ENCODE measurements around the gene WBP1. TPM values are rescaled to one million over a fixed set of nuclear protein-coding genes. Genes with fewer than 3 reads are reported as not detected.
A peak's percentile ranks its signal among the peaks of the same experiment; 100 is the strongest.

WBP1 gene
- total and polyA plus RNA-seq, 10 of the 15 experiments (the other 5 are each of a cell fraction or from before 2014, with no cell fraction given): 4.2 to 76.8 (median 43.8) TPM

DNA sequence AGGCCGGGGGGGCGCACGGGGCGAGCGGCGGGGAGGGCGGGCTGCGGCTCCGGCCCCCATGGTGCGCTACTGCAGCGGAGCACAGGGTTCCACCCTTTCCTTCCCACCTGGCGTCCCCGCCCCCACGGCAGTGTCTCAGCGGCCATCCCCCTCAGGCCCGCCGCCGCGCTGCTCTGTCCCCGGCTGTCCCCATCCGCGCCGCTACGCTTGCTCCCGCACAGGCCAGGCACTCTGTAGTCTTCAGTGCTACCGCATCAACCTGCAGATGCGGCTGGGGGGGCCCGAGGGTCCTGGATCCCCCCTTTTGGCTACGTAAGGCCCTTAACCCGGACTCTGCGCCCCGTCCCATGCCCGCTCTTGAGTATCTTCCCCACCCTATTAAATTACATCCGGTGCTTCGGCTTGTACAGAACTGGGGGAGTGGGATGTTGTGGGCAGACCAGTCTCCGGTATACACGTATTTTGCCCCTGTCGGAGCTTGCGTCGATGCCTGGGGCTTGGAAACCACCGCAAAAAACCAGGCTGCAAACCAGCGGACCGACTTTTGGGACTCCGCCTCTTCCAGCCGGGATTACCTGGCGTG lies 598 bp upstream of the WBP1 start (continued):
- TF ChIP-seq JUNB (IDR thresholded peaks at IDR 0.05) (no peak; the same call in 1 of the 2 replicates), POLR2A (IDR thresholded peaks at IDR 0.05; ENCODE audit: low read depth, low read length) (peak; percentile 91), SUPT20H (IDR thresholded peaks at IDR 0.05; ENCODE audit: borderline replicate concordance, control insufficient read depth, low read depth, low read length) (no peak), ATF2 (IDR thresholded peaks at IDR 0.05; ENCODE audit: low read length) (no peak), NR2C1 (IDR thresholded peaks at IDR 0.05) (peak; percentile 88), SMAD1 (IDR thresholded peaks at IDR 0.05; ENCODE audit: low read depth, partially characterized antibody) (peak; percentile 73), ZBTB4 (CRISPR knock-in tag; IDR thresholded peaks at IDR 0.05) (0 out of 2 replicates have a peak, but pooled peaks have one; percentile 41), KDM1A (IDR thresholded peaks at IDR 0.05; ENCODE audit: borderline replicate concordance) (no peak), IKZF1 (conservative IDR thresholded peaks at IDR 0.05) (peak; percentile 96), TARDBP (IDR thresholded peaks at IDR 0.05; ENCODE audit: borderline replicate concordance) (no peak; the same call in none of the 2 replicates), CREB1 (IDR thresholded peaks at IDR 0.05; ENCODE audit: low read depth) (no peak), USF1 (IDR thresholded peaks at IDR 0.05; ENCODE audit: borderline replicate concordance, extremely low read length, insufficient read depth, low read depth, low read length) (no peak)
- TF ChIP-seq, protein P1, sequence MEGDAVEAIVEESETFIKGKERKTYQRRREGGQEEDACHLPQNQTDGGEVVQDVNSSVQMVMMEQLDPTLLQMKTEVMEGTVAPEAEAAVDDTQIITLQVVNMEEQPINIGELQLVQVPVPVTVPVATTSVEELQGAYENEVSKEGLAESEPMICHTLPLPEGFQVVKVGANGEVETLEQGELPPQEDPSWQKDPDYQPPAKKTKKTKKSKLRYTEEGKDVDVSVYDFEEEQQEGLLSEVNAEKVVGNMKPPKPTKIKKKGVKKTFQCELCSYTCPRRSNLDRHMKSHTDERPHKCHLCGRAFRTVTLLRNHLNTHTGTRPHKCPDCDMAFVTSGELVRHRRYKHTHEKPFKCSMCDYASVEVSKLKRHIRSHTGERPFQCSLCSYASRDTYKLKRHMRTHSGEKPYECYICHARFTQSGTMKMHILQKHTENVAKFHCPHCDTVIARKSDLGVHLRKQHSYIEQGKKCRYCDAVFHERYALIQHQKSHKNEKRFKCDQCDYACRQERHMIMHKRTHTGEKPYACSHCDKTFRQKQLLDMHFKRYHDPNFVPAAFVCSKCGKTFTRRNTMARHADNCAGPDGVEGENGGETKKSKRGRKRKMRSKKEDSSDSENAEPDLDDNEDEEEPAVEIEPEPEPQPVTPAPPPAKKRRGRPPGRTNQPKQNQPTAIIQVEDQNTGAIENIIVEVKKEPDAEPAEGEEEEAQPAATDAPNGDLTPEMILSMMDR (IDR thresholded peaks at IDR 0.05 in 2 of 3, conservative IDR thresholded peaks at IDR 0.05 in 1 of 3; ENCODE audit: control insufficient read depth in 2 of 3, extremely low read depth in 1 of 3, insufficient read depth in 1 of 3, low read depth in 3 of 3, low read length in 3 of 3): no peak
- TF ChIP-seq, protein P2, sequence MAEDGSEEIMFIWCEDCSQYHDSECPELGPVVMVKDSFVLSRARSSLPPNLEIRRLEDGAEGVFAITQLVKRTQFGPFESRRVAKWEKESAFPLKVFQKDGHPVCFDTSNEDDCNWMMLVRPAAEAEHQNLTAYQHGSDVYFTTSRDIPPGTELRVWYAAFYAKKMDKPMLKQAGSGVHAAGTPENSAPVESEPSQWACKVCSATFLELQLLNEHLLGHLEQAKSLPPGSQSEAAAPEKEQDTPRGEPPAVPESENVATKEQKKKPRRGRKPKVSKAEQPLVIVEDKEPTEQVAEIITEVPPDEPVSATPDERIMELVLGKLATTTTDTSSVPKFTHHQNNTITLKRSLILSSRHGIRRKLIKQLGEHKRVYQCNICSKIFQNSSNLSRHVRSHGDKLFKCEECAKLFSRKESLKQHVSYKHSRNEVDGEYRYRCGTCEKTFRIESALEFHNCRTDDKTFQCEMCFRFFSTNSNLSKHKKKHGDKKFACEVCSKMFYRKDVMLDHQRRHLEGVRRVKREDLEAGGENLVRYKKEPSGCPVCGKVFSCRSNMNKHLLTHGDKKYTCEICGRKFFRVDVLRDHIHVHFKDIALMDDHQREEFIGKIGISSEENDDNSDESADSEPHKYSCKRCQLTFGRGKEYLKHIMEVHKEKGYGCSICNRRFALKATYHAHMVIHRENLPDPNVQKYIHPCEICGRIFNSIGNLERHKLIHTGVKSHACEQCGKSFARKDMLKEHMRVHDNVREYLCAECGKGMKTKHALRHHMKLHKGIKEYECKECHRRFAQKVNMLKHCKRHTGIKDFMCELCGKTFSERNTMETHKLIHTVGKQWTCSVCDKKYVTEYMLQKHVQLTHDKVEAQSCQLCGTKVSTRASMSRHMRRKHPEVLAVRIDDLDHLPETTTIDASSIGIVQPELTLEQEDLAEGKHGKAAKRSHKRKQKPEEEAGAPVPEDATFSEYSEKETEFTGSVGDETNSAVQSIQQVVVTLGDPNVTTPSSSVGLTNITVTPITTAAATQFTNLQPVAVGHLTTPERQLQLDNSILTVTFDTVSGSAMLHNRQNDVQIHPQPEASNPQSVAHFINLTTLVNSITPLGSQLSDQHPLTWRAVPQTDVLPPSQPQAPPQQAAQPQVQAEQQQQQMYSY (CRISPR knock-in tag; IDR thresholded peaks at IDR 0.05): no peak
